Measurements from ENCODE around the gene AKAP13. TPM values are rescaled to one million over a fixed set of nuclear protein-coding genes. Genes with fewer than 3 reads are reported as not detected.
"Not testable (repeated sequence)": the region's sequence is repeated elsewhere in the genome, so short reads cannot be mapped to it uniquely, and the experiment has no call there.

Gene AKAP13
- total RNA-seq, 1 donor: 346 TPM

GRCh38 chr15:85344241-85344640 is 36.2 kb upstream of the AKAP13 start:
- H3K4me3 ChIP-seq (ENCODE audit: low read length); H3K27me3 ChIP-seq (ENCODE audit: insufficient read depth, low read length); H3K4me1 ChIP-seq (ENCODE audit: insufficient read depth, low read length); H3K9me3 ChIP-seq (ENCODE audit: low read depth, low read length): not testable (repeated sequence)

GRCh38 chr15:85344653-85345114 is 35.7 kb upstream of the AKAP13 start:
- H3K4me1 ChIP-seq (ENCODE audit: insufficient read depth, low read length); H3K9me3 ChIP-seq (ENCODE audit: low read depth, low read length); H3K27me3 ChIP-seq (ENCODE audit: insufficient read depth, low read length); H3K4me3 ChIP-seq (ENCODE audit: low read length): not testable (repeated sequence)

- H3K4me3 ChIP-seq (ENCODE audit: low read length); H3K27me3 ChIP-seq (ENCODE audit: insufficient read depth, low read length); H3K4me1 ChIP-seq (ENCODE audit: insufficient read depth, low read length); H3K9me3 ChIP-seq (ENCODE audit: low read depth, low read length): not testable (repeated sequence)
These were observed 35.0 kb upstream of the AKAP13 start for GRCh38 chr15:85345196-85345918.

- not testable (repeated sequence) for H3K27me3 ChIP-seq (ENCODE audit: insufficient read depth, low read length); H3K4me3 ChIP-seq (ENCODE audit: low read length); H3K9me3 ChIP-seq (ENCODE audit: low read depth, low read length); H3K4me1 ChIP-seq (ENCODE audit: insufficient read depth, low read length)
These were observed 33.8 kb upstream of the AKAP13 start for GRCh38 chr15:85346462-85347084.

GRCh38 chr15:85347264-85348047 is 32.9 kb upstream of the AKAP13 start:
- H3K4me3 ChIP-seq (ENCODE audit: low read length); H3K27me3 ChIP-seq (ENCODE audit: insufficient read depth, low read length); H3K9me3 ChIP-seq (ENCODE audit: low read depth, low read length); H3K4me1 ChIP-seq (ENCODE audit: insufficient read depth, low read length): not testable (repeated sequence)

GRCh38 chr15:85348048-85348766 is 32.2 kb upstream of the AKAP13 start:
- not testable (repeated sequence) for H3K4me3 ChIP-seq (ENCODE audit: low read length); H3K9me3 ChIP-seq (ENCODE audit: low read depth, low read length); H3K27me3 ChIP-seq (ENCODE audit: insufficient read depth, low read length); H3K4me1 ChIP-seq (ENCODE audit: insufficient read depth, low read length)

GRCh38 chr15:85349062-85349461 is 31.3 kb upstream of the AKAP13 start:
- H3K27me3 ChIP-seq (ENCODE audit: insufficient read depth, low read length); H3K4me3 ChIP-seq (ENCODE audit: low read length); H3K9me3 ChIP-seq (ENCODE audit: low read depth, low read length); H3K4me1 ChIP-seq (ENCODE audit: insufficient read depth, low read length): not testable (repeated sequence)

GRCh38 chr15:85350395-85350794 is 30.0 kb upstream of the AKAP13 start:
- H3K9me3 ChIP-seq (ENCODE audit: low read depth, low read length): no peaks in the 10 kb centered on the region
- no peaks in the 10 kb centered on the region for H3K27me3 ChIP-seq (ENCODE audit: insufficient read depth, low read length)
- H3K4me1 ChIP-seq (ENCODE audit: insufficient read depth, low read length): no peaks in the 10 kb centered on the region
- H3K4me3 ChIP-seq (ENCODE audit: low read length): no peak overlapping the region

- not testable (repeated sequence) for H3K4me3 ChIP-seq (ENCODE audit: low read length); H3K27me3 ChIP-seq (ENCODE audit: insufficient read depth, low read length); H3K9me3 ChIP-seq (ENCODE audit: low read depth, low read length); H3K4me1 ChIP-seq (ENCODE audit: insufficient read depth, low read length)
These were observed 28.9 kb upstream of the AKAP13 start for GRCh38 chr15:85351501-85351900.

- H3K9me3 ChIP-seq (ENCODE audit: low read depth, low read length): no peaks in the 10 kb centered on the region
- no peaks in the 10 kb centered on the region for H3K27me3 ChIP-seq (ENCODE audit: insufficient read depth, low read length)
- no peak overlapping the region for H3K4me3 ChIP-seq (ENCODE audit: low read length)
- no peaks in the 10 kb centered on the region for H3K4me1 ChIP-seq (ENCODE audit: insufficient read depth, low read length)
These were observed 28.4 kb upstream of the AKAP13 start for GRCh38 chr15:85351965-85352364.

- Histone ChIP-seq H3K27me3 (ENCODE audit: insufficient read depth, low read length) (no peaks in the 10 kb centered on the region), H3K4me3 (ENCODE audit: low read length) (no peak overlapping the region), H3K9me3 (ENCODE audit: low read depth, low read length) (no peaks in the 10 kb centered on the region)
These were observed 26.9 kb upstream of the AKAP13 start for GRCh38 chr15:85353516-85353915.

GRCh38 chr15:85354461-85354860 is 25.9 kb upstream of the AKAP13 start:
- Histone ChIP-seq H3K4me3 (ENCODE audit: low read length) (no peak overlapping the region), H3K4me1 (ENCODE audit: insufficient read depth, low read length) (peaks cover 12% of the 10 kb centered on the region)

More at GRCh38 chr15:85353516-85353915, 26.9 kb upstream of the AKAP13 start:
- H3K4me1 ChIP-seq (ENCODE audit: insufficient read depth, low read length): peaks cover 7% of the 10 kb centered on the region

GRCh38 chr15:85354948-85355347 is 25.5 kb upstream of the AKAP13 start:
- H3K4me3 ChIP-seq (ENCODE audit: low read length): no peak overlapping the region
- H3K4me1 ChIP-seq (ENCODE audit: insufficient read depth, low read length): peaks cover 12% of the 10 kb centered on the region
- no peaks in the 10 kb centered on the region for H3K9me3 ChIP-seq (ENCODE audit: low read depth, low read length)
- H3K27me3 ChIP-seq (ENCODE audit: insufficient read depth, low read length): no peaks in the 10 kb centered on the region

More at GRCh38 chr15:85354461-85354860, 25.9 kb upstream of the AKAP13 start:
- no peaks in the 10 kb centered on the region for H3K9me3 ChIP-seq (ENCODE audit: low read depth, low read length)
- no peaks in the 10 kb centered on the region for H3K27me3 ChIP-seq (ENCODE audit: insufficient read depth, low read length)

GRCh38 chr15:85356276-85356675 is 24.1 kb upstream of the AKAP13 start:
- Histone ChIP-seq H3K9me3 (ENCODE audit: low read depth, low read length) (no peaks in the 10 kb centered on the region), H3K27me3 (ENCODE audit: insufficient read depth, low read length) (no peaks in the 10 kb centered on the region), H3K4me1 (ENCODE audit: insufficient read depth, low read length) (peaks cover 12% of the 10 kb centered on the region), H3K4me3 (ENCODE audit: low read length) (no peak overlapping the region)

- no peaks in the 10 kb centered on the region for H3K9me3 ChIP-seq (ENCODE audit: low read depth, low read length)
- peaks cover 12% of the 10 kb centered on the region for H3K4me1 ChIP-seq (ENCODE audit: insufficient read depth, low read length)
- no peaks in the 10 kb centered on the region for H3K27me3 ChIP-seq (ENCODE audit: insufficient read depth, low read length)
- H3K4me3 ChIP-seq (ENCODE audit: low read length): no peak overlapping the region
These were observed 19.1 kb upstream of the AKAP13 start for GRCh38 chr15:85361323-85361722.
